ENCODE data around the gene MARK2. TPM values are rescaled to one million over a fixed set of nuclear protein-coding genes. Genes with fewer than 3 reads are reported as not detected.

MARK2 gene
- total and polyA plus RNA-seq, 2 of the 8 experiments (the other 6 are each of a cell fraction or from before 2014, with no cell fraction given): 19.3 to 58.5 TPM

GRCh38 chr11:63952570-63952969 is 113.7 kb downstream of the MARK2 start:
- 97% methylated on average over 4 of the region's 4 CpGs; no CpG with 5 or more reads in 1 of the 2 experiments for WGBS, 2 experiments (ENCODE audit: extremely low coverage in 1 of 2, insufficient coverage in 1 of 2, insufficient read length in 1 of 2, insufficient replicate concordance in 2 of 2, low coverage in 1 of 2, low lambda C conversion rate in 2 of 2, missing lambda C conversion rate in 1 of 2)
- Histone ChIP-seq H2BK5ac (ENCODE audit: low read depth, low read length) (no peak overlapping the region), H3K79me2 (ENCODE audit: control insufficient read depth in 1 of 2, insufficient read depth in 2 of 2, low read length in 2 of 2) (no peaks in the 10 kb centered on the region), H4K20me1 (replicated peaks in 1 of 2; ENCODE audit: control insufficient read depth in 1 of 2, insufficient read depth in 2 of 2, low read length in 2 of 2) (peaks cover 0 to 5% of the 10 kb centered on the region in 2 experiments), H2BK120ac (replicated peaks; ENCODE audit: low read depth, low read length) (no peak overlapping the region), H3K56ac (replicated peaks; ENCODE audit: insufficient read length, low read depth, low read length) (no peak overlapping the region), H3K27me3 (replicated peaks in 1 of 4; ENCODE audit: control insufficient read depth in 3 of 4, extremely low read depth in 1 of 4, insufficient read depth in 3 of 4, low read length in 3 of 4) (no peaks in the 10 kb centered on the region), H3K23ac (ENCODE audit: insufficient read length) (no peak overlapping the region), H4K91ac (replicated peaks; ENCODE audit: insufficient read length, low read length) (no peak overlapping the region), H3K79me1 (ENCODE audit: low read depth, low read length) (no peaks in the 10 kb centered on the region), H3K36me3 (ENCODE audit: control insufficient read depth in 2 of 4, insufficient read depth in 4 of 4, low read length in 3 of 4) (peaks cover 17 to 36% (median 22%) of the 10 kb centered on the region in 4 experiments; a peak in 7 of 8 replicates), H3K4me1 (replicated peaks in 1 of 4; ENCODE audit: control insufficient read depth in 3 of 4, insufficient read depth in 4 of 4, low read length in 3 of 4) (no peaks in the 10 kb centered on the region), H3K4me2 (ENCODE audit: insufficient read depth in 1 of 2, low read depth in 2 of 2, low read length in 2 of 2) (no peak overlapping the region), H2BK12ac (ENCODE audit: low read depth, low read length) (no peak overlapping the region), H4K5ac (ENCODE audit: insufficient read length, low read depth, low read length) (no peak overlapping the region), H2BK15ac (ENCODE audit: low read length) (no peak overlapping the region), H3K9ac (replicated peaks in 1 of 4; ENCODE audit: extremely low read depth in 1 of 4, low read depth in 3 of 4, low read length in 3 of 4) (no peak overlapping the region), H2AK5ac (ENCODE audit: low read depth, low read length) (no peak overlapping the region), H3K4me3 (ENCODE audit: extremely low read depth in 1 of 4, insufficient read depth in 2 of 4, low read depth in 3 of 4, low read length in 4 of 4) (no peak overlapping the region), H3K14ac (ENCODE audit: insufficient read length) (no peak overlapping the region), H4K8ac (ENCODE audit: extremely low read depth, insufficient read depth, low read length) (no peak overlapping the region), H3K23me2 (ENCODE audit: low read depth, low read length) (no peaks in the 10 kb centered on the region), H2AFZ (ENCODE audit: low read length) (no peak overlapping the region), H3K9me3 (ENCODE audit: insufficient read depth in 2 of 2, low read depth in 1 of 2, low read length in 1 of 2) (no peaks in the 10 kb centered on the region), H2BK20ac (ENCODE audit: low read length) (no peak overlapping the region), H3K18ac (ENCODE audit: extremely low read depth, low read length) (no peak overlapping the region), H3K27ac (ENCODE audit: low read depth, low read length) (no peak overlapping the region), H3K4ac (replicated peaks; ENCODE audit: insufficient read length, low read depth, low read length) (no peak overlapping the region)
- no peak for DNase-seq (ENCODE audit: low read depth in 1 of 2, low spot score in 2 of 2)
- ChIA-PET POLR2A (ENCODE audit: partially characterized antibody) (interaction anchor here (0.5 to 4.2 kb wide), 7 partner anchors 9 to 105 kb away, joined by 3 to 31 read pairs (median 3); partner anchors contain the start of genes COX8A and NAA40), CTCF (ENCODE audit: partially characterized antibody) (interaction anchor here (0.6 to 1.7 kb wide), 9 partner anchors 9 to 142 kb away, joined by 3 to 9 read pairs (median 4); no protein-coding TSS in a partner anchor)
- FAIRE-seq: no peak
- TF ChIP-seq SP4 (IDR thresholded peaks at IDR 0.05; ENCODE audit: low read length): no peak
- TF ChIP-seq BACH1 (IDR thresholded peaks at IDR 0.05; ENCODE audit: low read length): no peak
- TF ChIP-seq RBBP5 (IDR thresholded peaks at IDR 0.05; ENCODE audit: borderline replicate concordance, low read depth, low read length): no peak
- TF ChIP-seq BRCA1 (IDR thresholded peaks at IDR 0.05; ENCODE audit: low read depth, low read length): no peak
- no peak for TF ChIP-seq YY1 (IDR thresholded peaks at IDR 0.05; ENCODE audit: low read depth, low read length)
- no peak for TF ChIP-seq KDM4A (IDR thresholded peaks at IDR 0.05; ENCODE audit: low read depth, low read length, severe bottlenecking)
